ENCODE data around the gene ELFN2. TPM values are rescaled to one million over a fixed set of nuclear protein-coding genes. Genes with fewer than 3 reads are reported as not detected.
A peak's percentile ranks its signal among the peaks of the same experiment; 100 is the strongest.
"Not testable (repeated sequence)": the region's sequence is repeated elsewhere in the genome, so short reads cannot be mapped to it uniquely, and the experiment has no call there.

ELFN2 gene
- total RNA-seq, 1 experiment from 2014 or later = not detected

DNA sequence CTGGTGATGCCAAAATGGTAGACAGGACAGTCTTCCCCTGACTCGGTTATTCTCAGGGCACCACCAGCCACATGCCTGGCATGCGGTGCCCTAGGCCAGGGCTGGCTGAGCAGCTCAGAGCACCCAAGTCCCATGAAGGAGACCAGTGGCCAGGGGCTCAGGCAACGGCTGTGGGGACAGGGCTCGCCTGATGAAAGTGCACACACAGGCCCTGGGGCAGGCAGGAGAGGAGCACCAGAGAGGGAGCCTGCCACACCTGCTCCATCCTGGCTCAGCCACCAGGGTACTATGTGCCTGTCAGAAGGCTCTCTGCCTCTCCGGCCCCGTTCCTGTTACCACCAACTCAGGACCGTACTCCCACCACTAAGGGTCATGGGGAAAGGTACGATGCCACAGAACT is 12.1 kb downstream of the ELFN2 start:
- in situ Hi-C loops (cut with HindIII; ENCODE audit: low sequenced_read_pairs) = no loop called here
- no peak for DNase-seq (ENCODE audit: low spot score)

DNA sequence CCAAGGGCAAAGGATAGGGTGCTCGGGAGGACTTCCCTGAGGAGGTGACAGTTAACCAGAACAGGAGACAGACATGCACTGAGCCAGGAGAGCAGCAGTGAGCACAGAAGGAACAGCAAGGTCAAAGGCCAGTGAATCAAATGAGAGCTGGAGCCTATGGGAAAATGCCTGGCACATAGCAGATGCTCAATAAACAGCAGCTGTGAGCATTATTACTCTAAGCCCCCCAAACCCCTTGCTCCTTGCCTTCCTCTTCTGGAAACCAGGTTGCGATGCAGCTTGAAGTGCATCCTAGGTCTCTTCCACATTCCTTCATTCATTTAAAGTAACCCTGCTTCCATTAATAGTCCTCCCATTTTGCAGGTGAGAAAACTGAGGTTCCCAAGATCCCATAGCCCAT is 13.0 kb downstream of the ELFN2 start:
- no peak for DNase-seq (ENCODE audit: low spot score)
- in situ Hi-C loops (cut with HindIII; ENCODE audit: low sequenced_read_pairs) = no loop called here

DNA sequence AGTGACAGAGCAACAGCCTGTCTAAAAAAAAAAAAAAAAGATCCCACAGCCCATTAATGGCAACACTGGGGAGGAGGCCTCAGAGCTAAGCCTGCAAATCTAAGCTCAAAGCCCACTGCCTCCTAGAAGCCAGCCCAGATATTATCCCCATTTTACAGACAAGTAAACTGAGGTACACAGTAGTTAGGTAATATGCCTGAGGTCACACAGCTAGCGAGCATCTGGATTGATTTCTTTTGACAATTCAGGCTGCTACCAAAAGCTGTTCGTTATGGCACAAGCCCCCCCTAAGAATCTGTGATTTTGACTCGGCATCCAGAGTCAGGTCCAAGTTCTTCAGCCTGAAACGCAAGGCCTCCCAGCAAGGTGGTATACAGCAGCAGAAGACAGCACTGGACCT is 13.7 kb downstream of the ELFN2 start:
- no peak for DNase-seq (ENCODE audit: low spot score)
- in situ Hi-C loops (cut with HindIII; ENCODE audit: low sequenced_read_pairs) = no loop called here

DNA sequence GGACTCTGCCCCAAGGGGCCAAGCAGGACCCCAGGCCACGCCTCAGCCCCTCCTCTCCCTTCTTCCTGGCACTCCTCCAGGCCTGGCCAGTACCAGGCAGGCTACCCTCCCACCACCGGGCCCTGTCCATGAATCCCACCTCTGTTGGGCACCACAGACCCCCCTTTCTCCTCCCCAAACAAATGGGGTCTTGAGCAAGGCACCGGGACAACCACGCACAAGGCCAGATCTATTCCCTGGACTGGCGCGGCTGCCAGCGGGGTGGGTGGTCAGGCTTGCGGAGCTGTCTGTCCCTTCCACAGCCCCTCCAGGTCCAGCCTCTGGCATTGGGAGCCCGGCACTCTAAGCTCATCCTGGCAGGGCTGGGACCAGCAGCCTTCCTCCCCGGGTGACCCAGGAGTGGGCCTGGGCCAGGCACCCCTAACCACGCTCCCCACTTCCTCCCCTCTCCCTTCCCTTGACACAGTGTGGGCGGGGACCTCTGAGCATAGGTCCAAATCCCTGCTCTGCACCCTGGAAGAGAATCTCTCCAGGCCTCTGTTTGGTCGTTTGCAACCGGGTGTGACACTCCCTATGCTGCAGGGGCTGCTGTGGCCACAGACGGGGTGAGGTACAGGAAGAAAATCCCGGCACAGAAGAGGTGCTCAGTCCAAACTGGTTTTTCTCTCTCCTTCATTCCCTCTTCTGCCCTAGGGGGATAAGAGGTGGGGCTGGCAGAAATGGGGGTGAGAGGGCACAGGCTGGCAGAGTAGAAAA is 14.6 kb downstream of the ELFN2 start:
- in situ Hi-C loops (cut with HindIII; ENCODE audit: low sequenced_read_pairs) = no loop called here
- no peak for DNase-seq (ENCODE audit: low spot score)

DNA sequence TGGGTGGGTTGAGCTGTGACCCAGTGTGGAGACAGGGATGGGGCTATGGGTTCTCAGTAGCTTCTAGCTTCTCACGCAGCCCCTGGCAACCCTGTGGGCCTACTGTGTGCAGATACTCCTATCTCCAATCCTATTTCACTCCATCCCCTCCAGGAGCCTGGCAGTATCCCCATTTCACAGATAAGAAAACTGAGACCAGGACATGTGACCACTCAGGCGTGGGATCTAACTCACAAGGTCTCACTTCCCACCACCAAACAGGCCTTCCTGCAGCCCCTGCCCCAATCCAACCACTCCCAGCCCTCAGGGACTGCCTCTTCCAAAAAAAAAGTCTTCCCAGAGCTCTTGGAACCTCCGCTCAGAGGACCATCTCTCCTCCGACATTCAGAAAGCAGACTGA is 15.6 kb downstream of the ELFN2 start:
- DNase-seq (ENCODE audit: low spot score) = no peak
- in situ Hi-C loops (cut with HindIII; ENCODE audit: low sequenced_read_pairs) = no loop called here

DNA sequence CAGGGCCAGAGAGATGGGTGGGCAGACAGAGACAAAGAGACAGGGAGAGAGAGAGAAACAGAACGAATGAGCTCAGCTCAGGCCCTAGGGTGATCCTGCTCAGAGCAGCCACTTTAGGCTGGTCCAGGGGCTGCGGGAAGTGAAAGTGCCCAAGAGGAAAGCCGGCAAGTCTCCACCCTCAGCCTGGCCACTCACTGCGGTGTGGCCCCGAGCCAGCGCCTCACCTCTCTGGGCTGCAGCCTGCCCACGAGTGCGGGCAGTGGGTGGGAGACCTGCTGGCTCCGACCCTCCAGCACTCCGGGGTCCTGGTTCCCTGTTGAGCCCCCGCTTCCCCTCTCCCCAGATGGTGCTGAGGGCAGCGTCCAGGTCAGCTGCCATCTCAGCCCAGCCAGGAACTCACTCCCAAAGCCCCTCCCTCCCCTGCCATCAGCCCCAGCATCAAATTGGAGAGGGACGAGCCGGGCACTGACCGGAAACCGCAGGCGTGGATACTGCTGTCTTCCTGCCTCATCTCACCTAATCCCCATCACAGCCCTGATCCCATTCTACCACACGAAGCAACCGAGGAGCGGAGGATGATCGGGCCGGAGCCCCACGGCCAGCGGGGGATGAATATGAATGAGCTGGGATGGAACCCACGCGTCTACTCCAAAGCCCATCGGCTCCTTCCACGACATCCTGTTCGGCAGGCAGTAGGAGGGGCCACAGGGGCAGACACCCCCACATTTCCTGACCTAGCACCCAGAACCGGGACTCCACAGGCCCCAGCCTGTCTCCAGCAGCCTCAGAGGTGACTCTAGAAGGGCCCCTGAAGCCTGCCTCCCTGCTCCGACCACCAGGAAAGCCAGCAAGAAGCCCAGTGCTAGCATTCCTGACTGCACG is 16.9 kb downstream of the ELFN2 start:
- in situ Hi-C loops (cut with HindIII; ENCODE audit: low sequenced_read_pairs) = no loop called here
- no peak for DNase-seq (ENCODE audit: low spot score)

DNA sequence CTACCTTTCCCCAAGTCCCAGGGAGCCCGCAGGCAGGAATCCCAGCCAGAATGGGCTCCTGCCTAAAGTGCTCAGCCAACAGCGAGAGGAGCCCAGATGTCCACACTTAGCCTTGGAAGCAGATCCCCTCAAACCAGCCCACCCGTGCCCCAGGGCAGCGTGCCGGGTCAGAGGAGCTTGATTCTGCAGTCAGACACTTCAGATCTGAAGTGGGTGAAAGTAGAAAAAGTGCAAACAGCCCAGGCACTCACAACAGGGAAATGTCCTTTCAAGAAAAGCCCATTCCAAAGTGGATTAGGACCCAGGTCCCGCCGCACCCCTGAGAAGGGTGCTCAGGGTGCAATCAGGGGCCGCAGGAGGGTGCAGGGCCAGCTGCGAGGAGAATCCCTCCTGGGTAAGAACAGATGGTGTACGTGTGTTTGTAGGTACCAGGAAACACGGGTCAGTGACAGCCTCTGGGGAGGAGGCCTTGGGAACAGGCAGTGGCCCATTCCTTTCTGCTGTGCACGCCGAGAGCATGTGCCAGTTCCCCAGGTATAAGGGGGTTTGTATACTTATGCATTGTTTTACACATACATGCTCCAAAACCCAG is 17.7 kb downstream of the ELFN2 start:
- in situ Hi-C loops (cut with HindIII; ENCODE audit: low sequenced_read_pairs) = no loop called here
- no peak for DNase-seq (ENCODE audit: low spot score)

DNA sequence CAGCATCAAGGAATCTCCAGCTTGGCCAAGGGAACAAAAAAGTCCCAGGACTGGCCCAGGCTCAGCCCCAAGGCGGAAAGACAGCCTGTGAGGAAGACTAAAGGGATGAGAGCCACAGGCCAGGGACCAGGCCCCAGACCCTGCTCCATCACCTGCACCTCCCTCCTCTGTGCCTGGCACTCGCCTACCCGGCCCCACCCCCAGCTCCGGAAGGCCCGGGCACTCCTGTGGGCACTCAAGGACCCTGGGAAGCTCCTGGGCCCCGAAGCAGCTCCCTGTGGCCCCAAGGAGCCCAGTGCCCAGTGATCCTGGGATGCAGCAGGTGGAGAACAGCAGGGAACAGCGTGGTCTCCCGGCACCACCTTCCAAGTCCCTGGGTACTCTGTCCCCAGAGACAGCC is 18.2 kb downstream of the ELFN2 start:
- in situ Hi-C loops (cut with HindIII; ENCODE audit: low sequenced_read_pairs) = no loop called here

DNA sequence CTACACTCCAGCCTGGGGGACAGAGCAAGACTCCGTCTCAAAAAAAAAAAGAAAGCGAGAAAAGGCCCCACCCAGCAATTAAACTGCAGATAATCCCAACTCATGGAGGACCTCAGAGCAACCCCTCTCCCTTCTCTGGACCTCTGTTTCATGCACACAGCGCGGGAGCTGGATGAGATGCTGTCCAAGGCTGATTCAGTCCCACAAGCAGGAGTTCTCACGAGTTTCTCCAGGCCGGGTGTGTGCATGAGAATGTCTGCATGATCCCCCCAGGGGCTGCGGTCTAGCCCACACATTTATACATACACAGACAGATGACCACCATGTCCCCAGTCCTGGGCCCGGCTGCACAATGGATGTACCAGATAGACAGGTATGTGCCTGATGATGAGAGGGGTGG is 19.4 kb downstream of the ELFN2 start:
- no peak for DNase-seq (ENCODE audit: low spot score)
- in situ Hi-C loops (cut with HindIII; ENCODE audit: low sequenced_read_pairs) = no loop called here

More for the DNA sequence above, 18.2 kb downstream of the ELFN2 start:
- DNase-seq (ENCODE audit: low spot score) = no peak

DNA sequence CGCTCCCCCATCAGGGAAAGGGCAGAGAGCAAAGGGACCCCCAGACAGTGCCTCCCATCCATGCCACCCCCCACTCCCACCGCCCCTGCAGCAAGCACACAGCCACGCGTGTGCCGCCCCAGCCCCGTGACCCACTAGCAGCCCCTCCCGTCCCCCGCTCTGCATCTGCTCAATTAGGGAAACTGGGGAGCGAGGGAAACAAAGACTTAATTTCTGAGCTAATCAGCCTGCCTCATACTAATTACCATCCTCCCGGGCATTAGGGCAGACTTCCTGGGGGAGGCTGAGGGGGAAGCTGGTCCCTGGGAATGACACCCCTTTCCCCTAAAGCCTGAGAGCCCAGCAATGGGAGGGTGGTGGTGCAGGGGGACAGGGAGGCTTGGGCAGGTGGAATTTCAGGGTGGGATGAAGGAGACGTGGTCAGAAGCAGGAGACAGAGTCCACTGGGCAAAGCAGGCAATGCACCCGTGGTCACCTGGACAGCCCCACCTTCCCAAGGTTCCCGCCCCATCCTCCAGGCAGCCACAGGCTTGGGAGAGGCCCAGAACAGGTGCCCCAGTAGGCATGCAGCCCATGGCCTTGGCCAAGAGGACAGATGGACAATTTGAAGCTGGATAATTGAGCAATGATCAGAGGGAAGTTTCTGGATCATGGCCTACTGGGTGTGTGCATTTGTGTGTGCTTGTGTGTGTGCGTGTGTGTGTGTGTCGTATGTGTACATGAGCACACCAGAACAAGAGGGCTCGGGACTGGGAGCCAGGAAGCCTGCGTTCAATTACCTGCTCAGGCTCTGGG is 20.6 kb downstream of the ELFN2 start:
- peak; percentile 69 for DNase-seq (ENCODE audit: low spot score)
- in situ Hi-C loops (cut with HindIII; ENCODE audit: low sequenced_read_pairs) = no loop called here

DNA sequence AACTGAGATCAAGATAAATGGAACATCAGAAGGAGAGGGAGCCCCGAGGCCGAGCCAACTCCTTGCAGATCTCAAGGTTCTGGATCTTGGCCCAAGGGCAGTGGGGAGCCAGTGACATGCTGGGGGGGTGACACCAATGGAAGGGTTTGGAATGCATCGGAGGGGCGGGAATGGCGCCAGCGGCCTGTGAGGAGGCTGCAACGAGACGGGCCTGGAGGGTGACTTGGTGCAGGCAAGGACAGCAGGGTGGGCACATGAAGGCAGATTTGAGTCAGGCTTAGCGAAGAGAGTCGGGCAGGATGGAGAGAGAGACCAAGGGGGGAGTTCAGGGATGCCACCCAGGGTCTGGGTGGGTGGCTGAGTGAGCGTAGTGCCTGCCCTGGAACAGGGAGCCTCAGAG is 23.2 kb downstream of the ELFN2 start:
- in situ Hi-C loops (cut with HindIII; ENCODE audit: low sequenced_read_pairs) = no loop called here
- DNase-seq (ENCODE audit: low spot score) = peak; percentile 6

DNA sequence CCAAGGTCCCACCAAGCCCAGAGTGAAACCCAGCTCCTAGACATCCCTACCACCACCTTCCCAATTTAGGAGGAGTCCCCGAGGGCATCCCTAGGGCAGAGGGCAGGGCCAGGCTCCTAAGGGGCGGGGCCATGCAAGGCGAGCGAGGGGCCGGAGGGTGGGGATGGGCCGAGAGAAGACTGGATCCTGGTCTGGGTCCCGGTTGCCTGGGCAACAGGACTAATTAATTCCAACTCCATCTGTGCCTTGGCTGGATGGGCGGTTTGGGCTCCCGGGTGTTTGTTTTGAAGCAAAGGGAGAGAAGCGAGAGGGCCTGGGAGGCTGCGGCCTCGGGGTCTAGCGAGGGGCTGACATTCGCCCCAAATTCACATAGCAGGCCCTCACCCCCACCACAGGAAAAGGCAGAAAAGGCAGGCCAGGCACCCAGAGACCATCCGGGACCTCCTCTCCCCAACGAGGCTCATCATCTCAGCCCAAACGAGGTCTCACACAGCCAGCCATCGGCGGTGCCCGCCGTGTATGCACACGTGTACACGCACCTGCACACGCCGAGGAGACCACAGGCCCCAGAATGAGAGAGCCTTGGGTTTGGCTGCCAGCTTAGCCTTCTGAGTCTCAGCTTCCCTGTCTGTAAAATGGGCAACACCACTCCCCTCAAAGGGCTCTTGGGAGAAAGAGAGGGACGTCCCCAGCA is 23.9 kb downstream of the ELFN2 start:
- in situ Hi-C loops (cut with HindIII; ENCODE audit: low sequenced_read_pairs) = no loop called here
- peak; percentile 71 for DNase-seq (ENCODE audit: low spot score)

DNA sequence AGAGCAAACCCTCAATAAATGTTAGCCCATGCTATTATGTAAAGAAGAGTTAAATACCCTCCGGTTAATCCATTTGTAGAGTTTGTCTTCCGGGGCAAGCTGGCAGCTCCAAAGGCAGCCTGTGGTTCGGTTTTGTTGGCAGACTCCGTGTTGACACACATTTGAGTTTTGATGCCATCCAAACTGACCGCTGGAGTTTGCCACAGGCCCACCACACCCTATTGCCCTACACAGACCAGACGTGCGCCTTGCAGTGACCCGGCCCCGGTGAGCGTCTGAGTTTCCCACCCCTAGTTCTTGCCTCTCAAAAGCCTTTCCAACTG is 25.1 kb downstream of the ELFN2 start:
- in situ Hi-C loops (cut with HindIII; ENCODE audit: low sequenced_read_pairs) = no loop called here
- peak; percentile 5 for DNase-seq (ENCODE audit: low spot score)

DNA sequence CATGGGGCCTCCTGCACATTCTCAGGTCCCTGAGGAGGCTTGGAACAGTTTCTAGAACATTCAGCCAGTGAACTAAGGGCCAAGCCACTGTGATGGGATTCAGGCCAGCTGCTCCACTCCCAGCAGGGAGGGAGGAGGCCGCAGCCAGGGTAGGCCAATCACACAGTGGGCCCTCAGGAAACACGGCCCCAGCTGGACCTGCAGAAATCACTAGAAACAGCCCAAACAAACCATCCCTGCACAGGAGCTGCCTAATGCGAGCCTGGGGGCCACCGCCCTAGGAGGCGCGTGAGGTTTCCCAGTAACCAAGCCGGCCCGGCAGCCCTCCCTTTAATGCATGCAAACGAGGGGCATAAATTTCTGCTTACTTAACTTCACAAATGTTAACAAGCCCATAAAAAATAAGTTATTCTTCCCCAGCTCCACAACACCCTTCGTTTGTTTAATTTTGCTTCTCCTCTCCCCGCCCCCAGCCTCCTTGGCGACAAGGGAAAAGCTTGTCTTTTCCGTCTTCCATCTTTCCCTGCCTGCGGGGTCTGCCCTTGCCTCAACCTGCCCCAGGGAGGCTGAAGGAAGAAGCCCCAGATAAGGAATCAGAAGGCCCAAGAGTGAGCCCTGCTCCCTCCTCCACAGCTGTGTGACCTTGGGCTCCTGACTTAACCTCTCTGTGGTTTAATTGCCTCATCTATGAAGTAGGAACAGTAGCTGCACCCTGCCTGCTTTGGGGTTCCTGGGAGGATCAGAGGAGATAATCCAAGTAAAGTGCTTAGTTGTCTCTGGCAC is 25.7 kb downstream of the ELFN2 start:
- no peak for DNase-seq (ENCODE audit: low spot score)
- in situ Hi-C loops (cut with HindIII; ENCODE audit: low sequenced_read_pairs) = no loop called here

DNA sequence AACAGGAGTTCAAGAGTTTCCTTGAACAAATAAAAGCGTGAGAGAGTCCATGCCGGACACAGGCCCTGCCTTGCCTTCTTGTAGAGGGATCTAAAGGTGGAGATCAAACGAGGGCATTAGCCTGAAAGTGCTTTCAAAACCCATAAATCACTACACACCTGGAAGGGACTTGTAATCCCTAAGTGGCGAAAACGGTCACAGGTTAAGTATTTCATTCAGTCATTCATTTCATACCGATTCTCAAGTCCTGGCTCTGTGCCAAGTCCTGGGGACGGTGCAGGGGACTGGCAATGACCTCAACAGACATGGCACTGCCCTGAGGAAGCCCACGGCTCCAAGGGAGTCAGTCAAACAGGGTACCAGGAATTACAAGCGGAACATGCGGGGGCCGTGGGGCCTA is 26.6 kb downstream of the ELFN2 start:
- no peak for DNase-seq (ENCODE audit: low spot score)
- in situ Hi-C loops (cut with HindIII; ENCODE audit: low sequenced_read_pairs) = no loop called here

DNA sequence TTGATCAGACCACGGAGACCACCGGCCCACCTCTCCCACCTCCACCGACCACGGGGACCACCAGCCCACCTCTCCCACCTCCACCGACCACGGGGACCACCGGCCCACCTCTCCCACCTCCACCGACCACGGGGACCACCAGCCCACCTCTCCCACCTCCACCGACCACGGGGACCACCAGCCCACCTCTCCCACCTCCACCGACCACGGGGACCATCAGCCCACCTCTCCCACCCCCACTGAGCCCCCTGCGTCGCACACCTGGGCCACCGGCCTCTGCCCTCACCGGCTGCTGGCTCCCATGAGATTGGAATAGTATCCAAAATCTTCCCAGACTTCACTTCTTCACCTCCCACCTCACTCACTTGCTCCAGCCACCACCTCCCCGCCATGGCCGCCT is 27.8 kb downstream of the ELFN2 start:
- in situ Hi-C loops (cut with HindIII; ENCODE audit: low sequenced_read_pairs) = loop anchor here (10.0 kb wide), 1 partner anchor 75 kb away; no protein-coding TSS in a partner anchor
- not testable (repeated sequence) for DNase-seq (ENCODE audit: low spot score)

DNA sequence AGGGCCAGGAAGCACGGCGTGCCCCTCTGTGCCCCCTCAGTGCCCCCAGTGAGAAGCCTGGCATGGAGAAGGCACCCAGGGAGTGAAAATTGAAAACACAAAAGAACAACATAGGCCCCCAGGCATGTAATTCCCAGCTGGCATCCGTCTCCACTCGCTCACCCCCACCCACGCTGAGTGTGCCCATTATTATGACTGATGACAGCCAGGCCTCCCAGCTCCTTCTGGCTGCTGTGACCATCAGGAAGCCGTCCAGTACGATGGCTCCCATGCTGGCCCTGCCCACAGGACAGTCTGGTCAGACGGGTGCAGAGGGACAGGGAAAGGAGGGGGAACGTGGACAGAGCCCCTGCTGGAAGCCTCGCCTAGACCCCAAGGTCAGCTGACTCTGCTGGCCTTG is 30.1 kb downstream of the ELFN2 start:
- in situ Hi-C loops (cut with HindIII; ENCODE audit: low sequenced_read_pairs) = loop anchor here (10.0 kb wide), 1 partner anchor 72 kb away; no protein-coding TSS in a partner anchor
- DNase-seq (ENCODE audit: low spot score) = no peak

DNA sequence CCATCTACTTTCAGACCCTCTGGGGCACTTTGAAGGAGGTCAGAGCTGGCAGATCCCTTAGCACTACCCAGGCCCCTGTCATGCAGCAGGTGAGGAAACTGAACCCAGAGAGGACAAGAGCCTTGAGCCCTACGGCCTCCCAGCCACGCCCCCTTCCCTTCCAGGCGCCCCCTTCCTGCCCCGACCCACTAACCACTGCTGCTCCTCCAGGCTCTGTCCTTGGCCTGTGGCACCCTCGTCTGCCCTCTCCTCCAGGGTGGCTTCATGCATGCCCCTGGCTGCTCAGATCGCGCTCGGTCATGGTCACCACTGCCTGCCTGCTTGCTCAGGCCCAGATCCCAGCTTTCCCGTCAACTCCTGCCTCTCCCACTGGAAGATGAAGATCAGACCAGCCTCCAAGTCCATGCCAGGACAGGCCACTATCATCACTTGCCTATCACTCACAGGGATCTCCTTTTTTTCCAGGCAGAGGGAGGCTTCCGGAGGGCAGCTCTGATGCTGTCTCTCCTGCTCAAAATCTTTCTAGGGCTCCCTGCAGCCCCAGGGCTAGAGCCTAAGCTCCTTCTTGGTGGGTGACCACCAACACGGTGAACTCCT is 30.7 kb downstream of the ELFN2 start:
- in situ Hi-C loops (cut with HindIII; ENCODE audit: low sequenced_read_pairs) = loop anchor here (10.0 kb wide), 1 partner anchor 72 kb away; no protein-coding TSS in a partner anchor
- DNase-seq (ENCODE audit: low spot score) = no peak

All from G401 (cell line).